ENCODE results near the gene A4GALT. TPM values are rescaled to one million over a fixed set of nuclear protein-coding genes. Genes with fewer than 3 reads are reported as not detected.
A peak's percentile ranks its signal among the peaks of the same experiment; 100 is the strongest.
"Not testable (repeated sequence)": the region's sequence is repeated elsewhere in the genome, so short reads cannot be mapped to it uniquely, and the experiment has no call there.

The A4GALT gene
- total and polyA plus RNA-seq, 10 of the 15 experiments (the other 5 are each of a cell fraction or from before 2014, with no cell fraction given): 0.04 to 3.9 (median 2.3) TPM; not detected in 1

DNA sequence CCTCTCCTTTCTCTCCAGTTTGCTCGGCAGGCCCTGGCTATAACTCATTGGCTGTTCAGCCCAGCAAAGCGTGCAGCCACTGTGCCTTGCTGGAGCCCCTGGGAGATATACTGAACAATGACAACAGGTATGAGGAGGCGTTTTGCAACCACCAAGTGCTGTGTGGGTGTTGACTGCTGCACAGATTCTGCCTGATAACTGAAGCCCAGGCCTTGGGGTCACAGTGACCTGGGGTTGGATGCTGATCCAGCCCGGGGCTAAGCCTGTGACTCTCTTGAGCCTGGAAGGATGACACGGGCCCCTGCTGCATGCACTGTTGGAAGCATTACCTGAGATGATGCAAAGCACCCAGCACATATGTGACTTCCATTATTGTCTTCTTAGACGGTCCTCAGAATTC, 13.7 kb upstream of the A4GALT start:
- Histone ChIP-seq H3K4me1 (ENCODE audit: control insufficient read depth, insufficient read depth, low read length) (no peaks in the 10 kb centered on the region), H3K9ac (ENCODE audit: control insufficient read depth, insufficient read depth, low read length) (no peak overlapping the region), H3K9me3 (replicated peaks; ENCODE audit: control insufficient read depth, insufficient read depth, low read length) (no peaks in the 10 kb centered on the region), H3K27me3 (replicated peaks in 1 of 2; ENCODE audit: control insufficient read depth in 2 of 2, insufficient read depth in 2 of 2, low read length in 1 of 2) (no peaks in the 10 kb centered on the region), H3K4me2 (ENCODE audit: control insufficient read depth, insufficient read depth) (no peak overlapping the region), H3K27ac (ENCODE audit: control insufficient read depth, insufficient read depth) (no peak overlapping the region), H4K20me1 (ENCODE audit: control insufficient read depth, insufficient read depth) (no peaks in the 10 kb centered on the region), H3K36me3 (ENCODE audit: control insufficient read depth in 2 of 2, insufficient read depth in 2 of 2, low read length in 1 of 2) (no peaks in the 10 kb centered on the region), H2AFZ (ENCODE audit: control insufficient read depth, low read depth, low read length) (no peak overlapping the region), H3K4me3 (no peak overlapping the region), H3K79me2 (ENCODE audit: control insufficient read depth, insufficient read depth, low read length) (no peaks in the 10 kb centered on the region)
- CTCF ChIA-PET: no interaction called here
- in situ Hi-C loops (cut with MboI): no loop called here
- ATAC-seq (no peak), DNase-seq (ENCODE audit: low read depth, low spot score) (no peak), FAIRE-seq (no peak)
- intact Hi-C loops (cut with micrococcal nuclease; ENCODE audit: unreplicated experiment): no loop called here
- 0% methylated on average over 6 of the region's 6 CpGs for WGBS (ENCODE audit: insufficient coverage, insufficient replicate concordance, low lambda C conversion rate, missing lambda C conversion rate)
- RAD21 ChIA-PET (ENCODE audit: unreplicated experiment): no interaction called here
- POLR2A ChIA-PET: no interaction called here
- SMC1A ChIA-PET (ENCODE audit: uncharacterized antibody, unreplicated experiment): no interaction called here
- TF ChIP-seq, protein P1, sequence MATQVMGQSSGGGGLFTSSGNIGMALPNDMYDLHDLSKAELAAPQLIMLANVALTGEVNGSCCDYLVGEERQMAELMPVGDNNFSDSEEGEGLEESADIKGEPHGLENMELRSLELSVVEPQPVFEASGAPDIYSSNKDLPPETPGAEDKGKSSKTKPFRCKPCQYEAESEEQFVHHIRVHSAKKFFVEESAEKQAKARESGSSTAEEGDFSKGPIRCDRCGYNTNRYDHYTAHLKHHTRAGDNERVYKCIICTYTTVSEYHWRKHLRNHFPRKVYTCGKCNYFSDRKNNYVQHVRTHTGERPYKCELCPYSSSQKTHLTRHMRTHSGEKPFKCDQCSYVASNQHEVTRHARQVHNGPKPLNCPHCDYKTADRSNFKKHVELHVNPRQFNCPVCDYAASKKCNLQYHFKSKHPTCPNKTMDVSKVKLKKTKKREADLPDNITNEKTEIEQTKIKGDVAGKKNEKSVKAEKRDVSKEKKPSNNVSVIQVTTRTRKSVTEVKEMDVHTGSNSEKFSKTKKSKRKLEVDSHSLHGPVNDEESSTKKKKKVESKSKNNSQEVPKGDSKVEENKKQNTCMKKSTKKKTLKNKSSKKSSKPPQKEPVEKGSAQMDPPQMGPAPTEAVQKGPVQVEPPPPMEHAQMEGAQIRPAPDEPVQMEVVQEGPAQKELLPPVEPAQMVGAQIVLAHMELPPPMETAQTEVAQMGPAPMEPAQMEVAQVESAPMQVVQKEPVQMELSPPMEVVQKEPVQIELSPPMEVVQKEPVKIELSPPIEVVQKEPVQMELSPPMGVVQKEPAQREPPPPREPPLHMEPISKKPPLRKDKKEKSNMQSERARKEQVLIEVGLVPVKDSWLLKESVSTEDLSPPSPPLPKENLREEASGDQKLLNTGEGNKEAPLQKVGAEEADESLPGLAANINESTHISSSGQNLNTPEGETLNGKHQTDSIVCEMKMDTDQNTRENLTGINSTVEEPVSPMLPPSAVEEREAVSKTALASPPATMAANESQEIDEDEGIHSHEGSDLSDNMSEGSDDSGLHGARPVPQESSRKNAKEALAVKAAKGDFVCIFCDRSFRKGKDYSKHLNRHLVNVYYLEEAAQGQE (IDR thresholded peaks at IDR 0.05; ENCODE audit: low read depth, low read length): no peak
- TF ChIP-seq RUNX3 (IDR thresholded peaks at IDR 0.05; ENCODE audit: low read length): peak; percentile 28; the same call in 1 of the 2 replicates
- no TSS peak for BruUV-seq (replicated peaks)

DNA sequence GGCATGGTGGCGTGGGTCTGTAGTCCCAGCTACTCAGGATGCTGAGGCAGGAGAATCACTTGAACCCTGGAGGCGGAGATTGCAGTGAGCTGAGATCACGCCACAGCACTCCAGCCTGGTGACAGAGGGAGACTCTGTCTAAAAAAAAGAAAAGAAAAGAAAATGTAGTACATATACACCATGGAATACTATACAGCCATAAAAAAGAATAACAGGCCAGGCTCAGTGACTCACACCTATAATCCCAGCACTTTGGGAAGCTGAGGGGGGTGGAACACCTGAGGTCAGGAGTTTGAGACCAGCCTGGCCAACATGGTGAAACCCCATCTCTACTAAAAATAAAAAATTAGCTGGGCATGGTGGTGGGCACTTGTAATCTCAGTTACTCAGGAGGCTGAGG, 12.7 kb upstream of the A4GALT start:
- H3K27me3 ChIP-seq (replicated peaks in 1 of 2; ENCODE audit: control insufficient read depth in 2 of 2, insufficient read depth in 2 of 2, low read length in 1 of 2); DNase-seq (ENCODE audit: low read depth, low spot score); intact Hi-C loops (cut with micrococcal nuclease; ENCODE audit: unreplicated experiment); H4K20me1 ChIP-seq (ENCODE audit: control insufficient read depth, insufficient read depth); FAIRE-seq; H3K4me3 ChIP-seq; H3K4me2 ChIP-seq (ENCODE audit: control insufficient read depth, insufficient read depth); CTCF ChIA-PET; H3K9ac ChIP-seq (ENCODE audit: control insufficient read depth, insufficient read depth, low read length); BruUV-seq (replicated peaks); H2AFZ ChIP-seq (ENCODE audit: control insufficient read depth, low read depth, low read length); ATAC-seq; in situ Hi-C loops (cut with MboI); H3K9me3 ChIP-seq (replicated peaks; ENCODE audit: control insufficient read depth, insufficient read depth, low read length); H3K36me3 ChIP-seq (ENCODE audit: control insufficient read depth in 2 of 2, insufficient read depth in 2 of 2, low read length in 1 of 2); H3K4me1 ChIP-seq (ENCODE audit: control insufficient read depth, insufficient read depth, low read length); POLR2A ChIA-PET; H3K27ac ChIP-seq (ENCODE audit: control insufficient read depth, insufficient read depth); H3K79me2 ChIP-seq (ENCODE audit: control insufficient read depth, insufficient read depth, low read length): not testable (repeated sequence)
- ChIA-PET SMC1A (ENCODE audit: uncharacterized antibody, unreplicated experiment) (interaction anchor here (0.9 kb wide), 1 partner anchor 19 kb away, joined by 4 read pairs; no protein-coding TSS in a partner anchor), RAD21 (ENCODE audit: unreplicated experiment) (interaction anchor here (0.6 kb wide), 1 partner anchor 13 kb away, joined by 4 read pairs; no protein-coding TSS in a partner anchor)
- 43% methylated on average over 3 of the region's 3 CpGs for WGBS (ENCODE audit: insufficient coverage, insufficient replicate concordance, low lambda C conversion rate, missing lambda C conversion rate)
